AG20443 (cell line): Measurements from ENCODE around the gene TCFL5.

Source experiments
- DNase-seq: peaks from one replicate; pipeline ENCODE4 v3.0.0; 2012; ENCODE audit warnings: low spot score, mixed read lengths

TCFL5 gene

DNA sequence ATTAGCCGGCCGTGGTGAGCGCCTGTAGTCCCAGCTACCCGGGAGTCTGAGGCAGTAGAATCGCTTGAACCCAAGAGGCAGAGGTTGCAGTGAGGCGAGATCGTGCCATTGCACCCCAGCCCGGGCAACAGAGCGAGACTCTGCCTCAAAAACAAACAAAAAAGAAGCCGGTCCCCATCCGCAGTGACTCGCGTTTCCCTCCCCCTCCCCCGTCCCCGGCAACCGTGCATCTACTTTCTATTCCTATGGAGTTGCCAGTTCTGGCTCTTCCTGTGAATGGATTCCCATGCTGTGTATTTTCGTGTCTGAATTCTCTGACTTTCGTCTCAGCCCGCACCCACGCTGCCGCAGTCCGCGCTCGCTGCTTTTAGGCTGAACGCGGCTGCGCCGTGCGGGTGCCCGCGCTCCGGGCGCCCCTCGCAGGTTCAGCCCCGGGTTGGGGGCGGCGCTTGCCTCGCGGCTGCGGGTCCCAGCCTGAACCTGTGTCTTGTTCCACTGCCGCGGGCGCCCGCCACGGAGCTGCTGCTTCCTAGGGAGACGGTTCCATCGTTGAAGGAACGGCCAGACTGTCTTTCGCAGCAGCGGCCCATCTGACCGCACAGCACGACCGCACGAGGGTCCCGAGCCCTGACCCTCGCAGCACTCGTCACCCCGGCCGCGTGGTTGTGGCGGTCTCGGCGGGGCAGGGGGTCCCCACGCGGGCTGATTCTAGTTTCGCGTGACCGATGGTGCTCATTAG is 66.4 kb downstream of the TCFL5 start:
- no peak for DNase-seq

DNA sequence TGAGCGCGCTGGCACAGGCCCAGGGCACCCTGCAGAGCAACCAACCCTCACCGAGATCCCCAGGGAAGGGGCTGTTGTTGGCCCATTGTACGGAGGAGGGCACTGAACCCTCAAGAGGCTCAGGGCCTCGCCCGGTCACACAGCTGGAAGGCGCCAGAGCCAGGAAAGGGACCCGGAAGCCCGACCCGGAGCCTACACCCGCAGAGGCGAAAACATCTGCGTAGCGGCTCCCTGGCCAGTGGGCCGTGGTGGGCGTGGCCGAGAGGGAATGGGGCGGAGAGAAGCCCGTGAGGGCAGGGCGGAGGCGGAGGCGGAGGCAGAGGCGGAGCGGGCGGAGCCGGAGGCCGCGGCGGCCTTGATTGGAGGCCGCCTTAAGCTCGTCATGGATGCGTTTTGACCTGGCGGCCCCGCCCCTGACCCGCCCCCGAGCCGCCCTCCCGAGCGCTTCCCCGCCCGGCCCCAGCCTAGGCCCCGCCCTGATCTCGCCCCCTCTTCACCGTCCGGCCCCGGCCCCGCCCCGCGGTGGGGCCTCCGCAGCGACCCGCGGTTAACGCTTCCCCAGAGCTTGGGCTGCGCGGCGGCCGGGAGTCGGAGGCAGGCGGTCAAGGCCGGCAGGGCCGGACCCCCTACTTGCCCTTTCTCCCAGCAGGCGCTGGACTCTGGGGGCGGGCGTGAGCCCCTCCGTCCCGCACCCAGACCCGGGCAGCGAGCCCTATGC is 67.5 kb downstream of the TCFL5 start:
- peak; percentile 98 for DNase-seq

DNA sequence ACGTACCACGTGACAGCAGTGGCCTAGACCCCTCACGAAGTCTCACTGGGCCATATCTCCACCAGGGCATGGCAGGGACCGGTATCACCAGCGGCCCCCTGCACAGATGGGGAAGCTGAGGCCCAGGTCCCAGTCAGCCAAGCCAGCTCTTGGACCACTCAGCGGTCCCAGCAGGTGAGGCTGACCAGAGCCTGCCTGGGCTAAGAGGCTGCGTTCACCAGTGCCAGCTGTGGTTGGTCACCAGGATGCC is 67.9 kb downstream of the TCFL5 start:
- DNase-seq: no peak

DNA sequence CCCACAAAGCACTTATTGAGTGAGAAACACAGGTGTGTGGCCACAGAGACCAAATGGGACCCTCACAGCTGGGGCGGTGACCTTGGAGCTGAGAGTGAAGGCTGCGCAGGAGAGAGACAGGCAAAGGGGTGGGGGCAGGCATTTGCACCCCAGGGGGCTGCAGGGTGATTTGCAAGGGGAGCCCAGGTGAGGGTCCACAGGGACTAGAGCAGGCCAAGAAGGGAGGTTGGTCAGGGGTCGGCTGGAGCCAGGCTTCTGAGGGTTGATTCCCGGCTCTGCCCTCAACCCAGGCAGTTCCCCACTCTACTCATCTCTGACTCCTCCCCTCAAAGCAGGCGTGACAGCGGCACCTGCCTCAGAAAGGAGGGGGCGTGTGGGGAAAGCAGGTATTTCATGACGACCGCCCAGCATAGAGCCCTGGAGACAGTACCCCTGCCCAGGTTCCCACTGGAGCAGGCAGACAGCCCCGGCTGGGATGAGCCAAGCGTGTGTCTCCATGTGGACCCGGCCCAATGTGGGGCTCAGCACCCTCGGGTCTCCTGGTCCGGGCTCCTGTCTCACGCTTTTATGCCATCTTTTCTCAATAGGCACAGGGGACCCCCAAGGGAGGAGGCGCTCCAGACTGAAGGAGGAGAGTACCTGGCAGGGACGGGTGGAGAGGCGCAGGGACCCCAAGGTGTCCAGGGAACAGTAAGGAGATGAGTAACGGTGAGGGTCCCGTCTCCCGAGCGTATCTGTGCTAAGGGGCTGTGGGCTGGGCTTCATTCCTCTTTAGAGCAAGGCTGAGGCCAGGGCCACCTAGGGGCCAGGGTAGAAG is 68.5 kb downstream of the TCFL5 start:
- no peak for DNase-seq

DNA sequence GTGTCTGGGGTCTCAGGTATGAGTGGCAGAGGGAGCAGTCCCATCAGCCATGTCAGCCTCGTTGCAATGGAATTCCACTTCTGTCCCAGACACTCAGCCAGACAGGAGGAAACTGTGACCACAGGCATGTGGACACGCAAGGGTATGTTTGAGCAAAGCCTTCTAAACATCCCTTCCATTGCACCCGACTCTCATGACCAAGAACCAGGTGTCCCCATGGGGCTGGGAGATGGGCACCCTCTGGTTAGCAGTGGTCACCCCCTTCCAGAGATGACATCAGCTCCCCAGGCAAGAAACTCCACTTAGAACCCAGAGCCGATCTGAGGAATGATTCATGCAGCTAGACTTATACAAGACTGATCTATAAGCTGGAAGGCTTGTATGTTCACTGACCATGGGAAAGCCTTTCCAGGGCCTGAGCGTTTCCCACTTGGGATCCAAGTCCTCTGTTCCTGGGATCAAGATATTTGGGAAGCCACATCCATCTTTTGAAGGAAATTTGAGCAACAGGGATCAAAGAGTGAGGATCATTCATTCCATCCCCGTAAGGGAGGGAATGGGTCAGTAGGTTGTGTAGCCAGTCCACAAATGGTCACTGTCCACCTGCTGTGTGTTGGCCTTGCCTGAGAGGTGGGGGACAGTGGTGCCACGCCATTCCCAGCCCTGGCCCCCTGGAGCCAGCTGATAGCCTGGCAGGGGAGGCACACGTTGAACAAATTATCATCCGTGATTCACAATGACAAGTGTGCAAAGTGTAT is 69.3 kb downstream of the TCFL5 start:
- DNase-seq: peak; percentile 42

DNA sequence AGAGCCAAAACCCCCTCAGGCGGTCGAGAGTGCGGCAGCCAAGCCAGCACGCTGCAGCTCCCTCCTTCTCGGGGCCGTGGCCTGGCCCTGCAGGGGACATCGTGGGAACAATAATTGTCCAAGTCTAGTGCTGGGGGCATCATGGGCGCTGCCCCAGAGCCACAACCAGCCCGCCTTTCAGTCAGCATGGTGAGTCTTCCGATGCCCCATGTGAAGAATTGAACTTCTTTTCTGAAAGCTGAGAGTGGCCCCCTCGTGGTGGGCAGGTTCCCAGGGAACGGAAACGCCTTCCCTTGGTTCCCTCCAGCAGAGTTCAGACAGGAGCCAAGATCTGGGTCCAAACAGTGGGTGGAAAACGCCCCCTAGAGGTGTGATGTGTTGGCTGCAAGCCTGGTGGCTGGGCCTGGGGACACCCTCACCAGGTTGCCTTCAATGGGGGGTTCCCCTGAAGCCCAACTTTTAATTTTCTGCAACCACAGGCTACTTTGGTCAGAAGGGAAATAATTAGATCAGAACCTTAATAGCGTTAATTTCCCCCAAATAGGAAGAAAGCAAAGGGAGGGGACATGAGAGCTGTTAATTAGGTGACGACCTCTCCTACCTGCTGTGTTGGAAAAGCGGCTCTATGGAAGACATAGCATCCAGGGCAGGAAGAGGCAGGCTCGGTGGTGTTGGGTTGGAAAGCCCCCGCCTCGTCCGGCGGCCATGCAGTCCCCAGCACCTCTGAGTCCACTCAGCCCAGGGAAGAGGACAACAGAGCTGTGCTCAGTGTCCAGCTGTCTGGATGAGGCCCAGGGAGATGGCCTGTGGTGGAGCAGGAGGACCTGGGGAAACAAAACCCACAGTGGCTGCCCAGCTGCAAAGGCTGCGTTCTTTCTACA is 70.1 kb downstream of the TCFL5 start:
- DNase-seq: peak; percentile 79
